ENCODE measurements around the gene FAM131A.

The FAM131A gene

DNA sequence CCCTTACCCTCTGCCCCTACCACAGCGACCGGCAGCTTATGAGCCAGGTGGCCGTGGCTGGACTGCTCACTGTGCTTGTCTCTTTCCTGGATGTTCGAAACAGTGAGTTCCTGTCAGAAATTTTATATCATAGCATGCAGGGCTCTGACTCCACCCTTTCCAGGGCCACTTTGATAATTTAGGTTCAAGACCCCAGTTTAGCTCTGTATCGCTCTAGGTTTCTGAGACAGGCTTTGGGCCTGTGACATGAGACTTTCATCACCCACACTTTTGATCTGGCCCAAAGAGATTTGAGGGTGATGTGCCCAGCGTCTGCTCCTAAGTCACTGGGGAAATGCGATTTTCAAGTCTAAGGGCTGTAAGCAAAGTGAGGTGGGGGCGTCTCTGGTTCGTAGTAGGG, 29.5 kb upstream of the FAM131A start:
- Histone ChIP-seq H3K27ac (no peak overlapping the region), H3K4me3 (no peak overlapping the region)

DNA sequence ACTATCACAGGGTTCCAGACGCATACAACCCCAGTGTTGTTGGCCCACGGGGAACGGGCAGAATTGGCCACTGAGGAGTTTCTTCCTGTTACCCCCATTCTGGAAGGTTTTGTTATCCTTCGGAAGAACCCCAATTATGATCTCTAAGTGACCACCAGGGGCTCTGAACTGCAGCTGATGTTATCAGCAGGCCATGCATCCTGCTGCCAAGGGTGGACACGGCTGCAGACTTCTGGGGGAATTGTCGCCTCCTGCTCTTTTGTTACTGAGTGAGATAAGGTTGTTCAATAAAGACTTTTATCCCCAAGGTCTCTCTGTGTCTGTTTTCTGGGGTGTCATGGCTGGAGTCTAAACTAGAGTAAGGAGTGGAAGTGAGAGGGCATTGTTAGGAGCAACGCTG, 28.7 kb upstream of the FAM131A start:
- TF ChIP-seq, protein P1, sequence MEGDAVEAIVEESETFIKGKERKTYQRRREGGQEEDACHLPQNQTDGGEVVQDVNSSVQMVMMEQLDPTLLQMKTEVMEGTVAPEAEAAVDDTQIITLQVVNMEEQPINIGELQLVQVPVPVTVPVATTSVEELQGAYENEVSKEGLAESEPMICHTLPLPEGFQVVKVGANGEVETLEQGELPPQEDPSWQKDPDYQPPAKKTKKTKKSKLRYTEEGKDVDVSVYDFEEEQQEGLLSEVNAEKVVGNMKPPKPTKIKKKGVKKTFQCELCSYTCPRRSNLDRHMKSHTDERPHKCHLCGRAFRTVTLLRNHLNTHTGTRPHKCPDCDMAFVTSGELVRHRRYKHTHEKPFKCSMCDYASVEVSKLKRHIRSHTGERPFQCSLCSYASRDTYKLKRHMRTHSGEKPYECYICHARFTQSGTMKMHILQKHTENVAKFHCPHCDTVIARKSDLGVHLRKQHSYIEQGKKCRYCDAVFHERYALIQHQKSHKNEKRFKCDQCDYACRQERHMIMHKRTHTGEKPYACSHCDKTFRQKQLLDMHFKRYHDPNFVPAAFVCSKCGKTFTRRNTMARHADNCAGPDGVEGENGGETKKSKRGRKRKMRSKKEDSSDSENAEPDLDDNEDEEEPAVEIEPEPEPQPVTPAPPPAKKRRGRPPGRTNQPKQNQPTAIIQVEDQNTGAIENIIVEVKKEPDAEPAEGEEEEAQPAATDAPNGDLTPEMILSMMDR (IDR thresholded peaks at IDR 0.05): no peak
- DNase-seq (ENCODE audit: low spot score): no peak

More for the DNA sequence above, 29.5 kb upstream of the FAM131A start:
- TF ChIP-seq, protein P1 (IDR thresholded peaks at IDR 0.05): no peak
- no peak for DNase-seq (ENCODE audit: low spot score)

DNA sequence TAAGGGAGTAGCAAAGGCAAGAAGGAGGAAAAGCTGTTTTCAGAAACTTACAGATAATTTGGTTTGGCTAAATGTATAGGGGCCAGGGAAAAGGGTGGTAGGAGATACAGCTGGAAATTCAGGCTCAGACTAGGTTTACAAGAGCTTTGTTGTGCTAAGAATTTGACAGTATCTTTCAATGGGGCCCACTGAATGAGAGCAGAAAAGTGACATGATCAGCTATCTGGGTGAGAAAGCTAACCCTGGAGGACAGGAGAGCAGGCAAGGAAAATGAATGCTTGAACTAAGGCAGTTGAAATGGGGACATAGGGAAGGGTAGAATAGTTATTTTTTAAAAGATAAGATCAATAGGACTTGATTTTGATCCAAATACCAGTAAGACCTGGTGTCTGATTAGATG, 25.8 kb upstream of the FAM131A start:
- no peak overlapping the region for H3K4me3 ChIP-seq
- no peak for DNase-seq (ENCODE audit: low spot score)
- H3K27ac ChIP-seq: no peak overlapping the region
- TF ChIP-seq, protein P1 (IDR thresholded peaks at IDR 0.05): no peak

More for the DNA sequence above, 28.7 kb upstream of the FAM131A start:
- Histone ChIP-seq H3K4me3 (no peak overlapping the region), H3K27ac (no peak overlapping the region)

DNA sequence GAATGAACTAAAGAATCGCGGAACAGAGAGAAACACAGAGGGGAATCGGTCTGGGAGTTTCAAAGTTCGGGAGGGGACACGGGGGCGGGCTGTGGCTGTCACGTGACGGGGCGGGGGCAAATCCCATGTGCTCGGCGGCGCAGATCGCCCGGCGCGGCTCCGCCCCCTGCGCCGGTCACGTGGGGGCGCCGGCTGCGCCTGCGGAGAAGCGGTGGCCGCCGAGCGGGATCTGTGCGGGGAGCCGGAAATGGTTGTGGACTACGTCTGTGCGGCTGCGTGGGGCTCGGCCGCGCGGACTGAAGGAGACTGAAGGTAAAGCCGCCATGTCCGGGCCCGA, 23.1 kb upstream of the FAM131A start, which contains the start of gene EIF4G1:
EIF4G1 (plus strand) TSS at position 244 of the 337 bp plus-strand sequence. CDS start 1,191 bp downstream, outside the sequence.
- Histone ChIP-seq H3K27ac (peak within 1 kb of the TSS; percentile 96 to 99), H3K4me3 (peak within 1 kb of the TSS; percentile 79)
- DNase-seq (ENCODE audit: low spot score): peak; percentile 95
- TF ChIP-seq, protein P1 (IDR thresholded peaks at IDR 0.05): no peak

DNA sequence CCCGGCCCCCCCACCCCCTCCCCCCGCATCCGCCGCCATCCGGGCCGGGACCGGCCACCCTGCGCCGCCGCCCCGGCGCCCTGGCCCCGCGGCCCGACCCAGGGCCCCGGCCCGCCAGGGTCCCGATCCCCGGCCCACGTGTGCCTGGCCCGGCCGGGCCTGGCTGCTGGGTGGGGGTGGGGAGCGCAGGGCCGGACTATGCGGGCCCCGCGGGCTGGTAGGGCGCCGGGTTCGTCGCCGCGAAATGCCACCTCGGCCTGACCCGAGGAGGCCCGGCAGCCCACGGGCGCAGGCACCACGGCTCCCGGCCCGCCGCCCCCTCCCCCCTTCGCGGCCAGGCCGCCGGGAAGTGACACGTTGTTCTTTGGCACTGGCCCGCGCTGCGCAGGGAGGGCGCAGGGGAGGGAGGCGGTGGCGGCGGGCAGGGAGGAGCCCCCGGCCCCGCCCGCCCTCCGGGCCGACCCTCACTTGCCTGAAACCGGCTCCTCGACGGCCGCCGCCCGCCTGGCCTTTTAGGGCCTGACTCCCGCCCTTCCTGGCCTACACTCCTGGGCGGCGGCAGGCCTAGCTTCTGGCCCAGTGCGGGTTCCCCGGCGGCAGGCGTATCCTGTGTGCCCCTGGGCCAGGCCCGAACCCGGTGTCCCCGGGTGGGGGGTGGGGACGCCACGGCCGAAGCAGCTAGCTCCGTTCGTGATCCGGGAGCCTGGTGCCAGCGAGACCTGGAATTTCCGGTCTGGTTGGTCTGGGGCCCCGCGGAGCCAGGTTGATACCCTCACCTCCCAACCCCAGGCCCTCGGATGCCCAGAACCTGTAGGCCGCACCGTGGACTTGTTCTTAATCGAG, 22.5 kb upstream of the FAM131A start:
- TF ChIP-seq, protein P1 (IDR thresholded peaks at IDR 0.05): no peak
- peak; percentile 88 for DNase-seq (ENCODE audit: low spot score)
- Histone ChIP-seq H3K27ac (peak overlapping the region; percentile 96 to 99), H3K4me3 (peak overlapping the region; percentile 79)

DNA sequence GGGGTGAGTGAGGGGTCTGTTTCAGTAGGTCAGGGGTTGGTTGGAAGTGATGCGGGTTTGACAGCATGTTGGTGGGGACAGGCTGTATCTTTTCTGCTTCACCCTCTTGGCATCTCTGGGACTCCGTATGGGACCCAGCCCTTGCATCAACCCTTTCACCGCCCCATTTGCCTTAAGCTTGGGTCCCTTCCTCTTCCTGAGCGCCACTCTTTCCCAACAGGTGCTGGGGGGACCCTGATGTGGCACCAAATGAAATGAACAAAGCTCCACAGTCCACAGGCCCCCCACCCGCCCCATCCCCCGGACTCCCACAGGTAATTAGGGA, 21.9 kb upstream of the FAM131A start:
- DNase-seq (ENCODE audit: low spot score): no peak
- H3K4me3 ChIP-seq: peak overlapping the region; percentile 79
- peak overlapping the region; percentile 96 to 99 for H3K27ac ChIP-seq
- TF ChIP-seq, protein P1 (IDR thresholded peaks at IDR 0.05): no peak

Data from coronary artery (tissue), 2 donors.